ENCODE measurements around the gene TMLHE. TPM values are rescaled to one million over a fixed set of nuclear protein-coding genes. Genes with fewer than 3 reads are reported as not detected.
A peak's percentile ranks its signal among the peaks of the same experiment; 100 is the strongest.
"Not testable (repeated sequence)": the region's sequence is repeated elsewhere in the genome, so short reads cannot be mapped to it uniquely, and the experiment has no call there.

TMLHE gene
- total and polyA plus RNA-seq, 10 of the 15 experiments (the other 5 are each of a cell fraction or from before 2014, with no cell fraction given), result 7.1 to 21.7 (median 13.6) TPM

DNA sequence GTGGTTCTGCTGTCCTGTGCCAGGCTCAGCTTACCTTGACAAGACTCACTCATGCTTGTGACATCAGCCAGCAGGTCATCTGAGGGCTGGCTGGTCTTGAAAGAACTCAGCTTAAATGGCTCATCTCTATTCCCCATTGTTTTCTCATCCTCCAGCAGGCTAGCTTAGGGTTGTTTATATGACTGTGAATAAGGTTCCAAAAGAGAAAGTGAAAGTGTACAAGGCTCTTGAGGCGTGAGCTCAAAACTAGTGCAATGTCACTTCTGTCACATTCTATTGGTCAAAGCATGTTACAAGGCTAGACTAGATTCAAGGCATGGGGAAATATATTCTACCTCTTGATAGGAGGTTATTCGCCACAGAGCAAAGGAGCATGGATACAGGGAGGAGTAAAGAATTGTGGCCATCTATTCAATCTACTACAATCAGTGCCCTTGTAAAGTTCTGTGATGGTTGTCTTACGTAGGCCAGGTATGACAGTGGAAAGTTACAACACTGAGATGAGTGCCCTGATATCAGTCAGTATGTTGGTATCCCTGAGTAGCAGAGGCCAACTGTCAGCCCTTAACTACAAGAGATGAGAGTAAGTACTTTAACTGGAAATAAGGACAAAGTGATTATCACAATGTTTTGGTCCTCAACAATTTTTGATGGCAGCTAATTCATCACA, 19.8 kb upstream of the TMLHE start:
- Histone ChIP-seq H3K27ac (ENCODE audit: control insufficient read depth, insufficient read depth) (no peak overlapping the region; the same call in 1 of the 2 replicates), H3K9me3 (replicated peaks; ENCODE audit: control insufficient read depth, insufficient read depth, low read length) (no peaks in the 10 kb centered on the region), H3K4me1 (ENCODE audit: control insufficient read depth, insufficient read depth, low read length) (no peaks in the 10 kb centered on the region), H3K27me3 (replicated peaks in 1 of 2; ENCODE audit: control insufficient read depth in 2 of 2, insufficient read depth in 2 of 2, low read length in 1 of 2) (no peaks in the 10 kb centered on the region), H3K36me3 (ENCODE audit: control insufficient read depth in 2 of 2, insufficient read depth in 2 of 2, low read length in 1 of 2) (no peaks in the 10 kb centered on the region), H3K79me2 (ENCODE audit: control insufficient read depth, insufficient read depth, low read length) (no peaks in the 10 kb centered on the region), H2AFZ (ENCODE audit: control insufficient read depth, low read depth, low read length) (peak overlapping the region; percentile 68), H3K9ac (ENCODE audit: control insufficient read depth, insufficient read depth, low read length) (peak overlapping the region; percentile 27; the same call in 1 of the 2 replicates), H4K20me1 (ENCODE audit: control insufficient read depth, insufficient read depth) (no peaks in the 10 kb centered on the region), H3K4me2 (ENCODE audit: control insufficient read depth, insufficient read depth) (peak overlapping the region; percentile 74), H3K4me3 (0 out of 2 replicates have a peak overlapping the region, but pooled peaks have one; percentile 28)
- in situ Hi-C loops (cut with MboI), result no loop called here
- peak; percentile 78 for ATAC-seq
- TF ChIP-seq POLR2A (IDR thresholded peaks at IDR 0.05; ENCODE audit: low read depth, low read length) (no peak), BCLAF1 (IDR thresholded peaks at IDR 0.05) (no peak), ATF3 (IDR thresholded peaks at IDR 0.05; ENCODE audit: borderline replicate concordance, extremely low read depth, low read depth, low read length) (no peak), DPF2 (IDR thresholded peaks at IDR 0.05) (no peak), YBX1 (IDR thresholded peaks at IDR 0.05) (no peak), SMC3 (IDR thresholded peaks at IDR 0.05; ENCODE audit: borderline replicate concordance, low read length) (no peak), SP1 (IDR thresholded peaks at IDR 0.05; ENCODE audit: low read depth, low read length) (no peak)
- intact Hi-C loops (cut with micrococcal nuclease; ENCODE audit: unreplicated experiment), result no loop called here
- no TSS peak for BruUV-seq (replicated peaks)
- SMC1A ChIA-PET (ENCODE audit: uncharacterized antibody, unreplicated experiment), result interaction anchor here (1.1 to 2.0 kb wide), 2 partner anchors 8 to 18 kb away, joined by 3 to 6 read pairs; no protein-coding TSS in a partner anchor
- CTCF ChIA-PET, result interaction anchor here (0.5 to 1.0 kb wide), 2 partner anchors 18 to 35 kb away, joined by 3 to 6 read pairs; no protein-coding TSS in a partner anchor
- peak; percentile 3 for DNase-seq (ENCODE audit: low read depth, low spot score)
- no peak for FAIRE-seq
- RAD21 ChIA-PET (ENCODE audit: unreplicated experiment), result interaction anchor here (0.5 kb wide), 1 partner anchor 299 kb away, joined by 3 read pairs; no protein-coding TSS in a partner anchor
- WGBS (ENCODE audit: insufficient coverage, insufficient replicate concordance, low lambda C conversion rate, missing lambda C conversion rate), result 10% methylated on average over 3 of the region's 3 CpGs
- POLR2A ChIA-PET, result no interaction called here

- H2AFZ ChIP-seq (ENCODE audit: control insufficient read depth, low read depth, low read length); H3K4me1 ChIP-seq (ENCODE audit: control insufficient read depth, insufficient read depth, low read length); H4K20me1 ChIP-seq (ENCODE audit: control insufficient read depth, insufficient read depth); CTCF ChIA-PET; FAIRE-seq; intact Hi-C loops (cut with micrococcal nuclease; ENCODE audit: unreplicated experiment); H3K36me3 ChIP-seq (ENCODE audit: control insufficient read depth in 2 of 2, insufficient read depth in 2 of 2, low read length in 1 of 2); H3K27ac ChIP-seq (ENCODE audit: control insufficient read depth, insufficient read depth); POLR2A ChIA-PET; H3K4me2 ChIP-seq (ENCODE audit: control insufficient read depth, insufficient read depth); ATAC-seq; H3K4me3 ChIP-seq; DNase-seq (ENCODE audit: low read depth, low spot score); H3K79me2 ChIP-seq (ENCODE audit: control insufficient read depth, insufficient read depth, low read length); BruUV-seq (replicated peaks); H3K9me3 ChIP-seq (replicated peaks; ENCODE audit: control insufficient read depth, insufficient read depth, low read length); SMC1A ChIA-PET (ENCODE audit: uncharacterized antibody, unreplicated experiment); H3K27me3 ChIP-seq (replicated peaks in 1 of 2; ENCODE audit: control insufficient read depth in 2 of 2, insufficient read depth in 2 of 2, low read length in 1 of 2); RAD21 ChIA-PET (ENCODE audit: unreplicated experiment); in situ Hi-C loops (cut with MboI); H3K9ac ChIP-seq (ENCODE audit: control insufficient read depth, insufficient read depth, low read length): not testable (repeated sequence)
Observed at GRCh38 chrX:155620110-155620509, 7.4 kb upstream of the TMLHE start.

Measured in GM12878 (cell line).